ENCODE measurements around the gene MRPS25. TPM values are rescaled to one million over a fixed set of nuclear protein-coding genes. Genes with fewer than 3 reads are reported as not detected.

Gene MRPS25
- total RNA-seq, 1 experiment from 2014 or later: 53.2 TPM

- Histone ChIP-seq H4K20me1 (ENCODE audit: control insufficient read depth, insufficient read depth, insufficient read length) (no peaks in the 10 kb centered on the region), H4K91ac (ENCODE audit: insufficient read length, low read depth, low read length) (no peak overlapping the region), H3K23ac (ENCODE audit: insufficient read length, low read depth, low read length) (no peak overlapping the region), H2AFZ (ENCODE audit: low read length) (no peak overlapping the region), H2BK120ac (ENCODE audit: low read depth, low read length, poor library complexity, severe bottlenecking) (no peak overlapping the region), H2BK12ac (ENCODE audit: insufficient read length, low read depth, low read length) (no peak overlapping the region), H3K14ac (ENCODE audit: insufficient read depth, low read length) (no peak overlapping the region), H4K8ac (replicated peaks; ENCODE audit: insufficient read length, low read depth, low read length) (no peak overlapping the region), H4K5ac (ENCODE audit: insufficient read length, low read depth, low read length) (no peak overlapping the region), H3T11ph (ENCODE audit: low read length) (no peak overlapping the region), H3K4ac (ENCODE audit: low read depth, low read length) (no peak overlapping the region), H3K27ac (ENCODE audit: insufficient read length, low read depth, low read length) (no peak overlapping the region), H2BK15ac (ENCODE audit: low read depth, low read length) (no peak overlapping the region), H2BK20ac (ENCODE audit: low read depth, low read length, poor library complexity, severe bottlenecking) (no peak overlapping the region), H3K79me2 (ENCODE audit: insufficient read depth, low read length) (peaks cover 12% of the 10 kb centered on the region; the same call in 1 of the 2 replicates), H2AK5ac (ENCODE audit: insufficient read length, low read length) (no peak overlapping the region), H3K4me2 (ENCODE audit: insufficient read depth, insufficient read length, low read length) (no peak overlapping the region), H3K4me1 (ENCODE audit: insufficient read depth, low read length) (peaks cover 6% of the 10 kb centered on the region; the same call in 1 of the 2 replicates), H3K56ac (ENCODE audit: insufficient read length, low read depth, low read length) (no peak overlapping the region), H2BK5ac (ENCODE audit: insufficient read length, low read length) (no peak overlapping the region), H3K9ac (ENCODE audit: extremely low read depth, insufficient read length, low read length) (no peak overlapping the region), H3K18ac (ENCODE audit: insufficient read length, low read depth, low read length) (no peak overlapping the region), H3K9me3 (ENCODE audit: control insufficient read depth, low read depth, low read length) (no peaks in the 10 kb centered on the region), H3K23me2 (ENCODE audit: insufficient read length, low read depth, low read length, poor library complexity, severe bottlenecking) (peaks cover 7% of the 10 kb centered on the region), H3K79me1 (ENCODE audit: insufficient read depth, low read depth, low read length, poor library complexity, severe bottlenecking) (peaks cover 5% of the 10 kb centered on the region), H3K27me3 (ENCODE audit: insufficient read depth, low read length) (no peaks in the 10 kb centered on the region)
- peaks cover 33 to 42% (median 37%) of the 10 kb centered on the region in 3 experiments for H3K36me3 Mint-ChIP-seq (ENCODE audit: insufficient read depth in 1 of 3, low read depth in 3 of 3)
- peak overlapping the region; percentile 97 for H3K4me3 Mint-ChIP-seq
- WGBS (ENCODE audit: extremely low coverage, insufficient read length, low lambda C conversion rate): no CpG with 5 or more reads among the region's 4 CpGs
- H3K27ac Mint-ChIP-seq: peak overlapping the region in 1 of 3 experiments; percentile 27; a peak in 1 of 7 replicates
- H3K4me1 Mint-ChIP-seq: peaks cover 18% of the 10 kb centered on the region in 2 experiments
- TF ChIP-seq CTCF (conservative IDR thresholded peaks at IDR 0.05): no peak
- peaks cover 3% of the 10 kb centered on the region; the same call in 1 of the 2 replicates for H3K27me3 Mint-ChIP-seq (ENCODE audit: low read depth)
- peaks cover 0 to 3% of the 10 kb centered on the region in 2 experiments; a peak in 2 of 5 replicates for H3K9me3 Mint-ChIP-seq
- no peak for DNase-seq
Observed at GRCh38 chr3:15063238-15063637, 1.9 kb downstream of the MRPS25 start.

All from H9 (cell line).